OCI-LY1 (cell line): ENCODE results near the gene NEUROD1.

ENCODE experiments used
- H2AFZ ChIP-seq: fragments of 200-600 bp; sonication (generic), shearing (Covaris generic); 2 replicates; pipeline ENCODE4 v1.6.0; 2014; ENCODE audit warnings: antibody characterized with exemption, mild to moderate bottlenecking, low read length
- H3F3A ChIP-seq: fragments of 200-600 bp; sonication (generic), shearing (Covaris generic); 2 replicates; pipeline ENCODE4 v1.6.0; 2014; ENCODE audit warnings: mild to moderate bottlenecking, antibody characterized with exemption, low read length, moderate library complexity; ENCODE audit not compliant: insufficient read depth
- H3K27ac ChIP-seq: fragments of 200-600 bp; sonication (generic); 2 replicates; pipeline ENCODE4 v1.5.1; 2014; ENCODE audit warnings: low read length, mixed run types, mild to moderate bottlenecking, low read depth; ENCODE audit not compliant: poor library complexity, severe bottlenecking
- H3K27me3 ChIP-seq: fragments of 200-600 bp; sonication (generic); 2 replicates; pipeline ENCODE4 v1.6.0; 2014; ENCODE audit warnings: antibody characterized with exemption, mild to moderate bottlenecking, low read length, moderate library complexity; ENCODE audit not compliant: insufficient read depth
- H3K36me3 ChIP-seq: fragments of 200-600 bp; sonication (generic); 2 replicates; pipeline ENCODE4 v1.6.1; 2014; ENCODE audit warnings: mild to moderate bottlenecking, antibody characterized with exemption, low read length, moderate library complexity, mixed read lengths; ENCODE audit not compliant: insufficient read depth
- H3K4me1 ChIP-seq: fragments of 200-600 bp; sonication (generic); 2 replicates; pipeline ENCODE4 v1.5.1; 2014; ENCODE audit warnings: mild to moderate bottlenecking, low read length, moderate library complexity; ENCODE audit not compliant: insufficient read depth, severe bottlenecking
- H3K4me2 ChIP-seq: fragments of 200-600 bp; sonication (generic), shearing (Covaris generic); 2 replicates; pipeline ENCODE4 v1.6.1; 2014; ENCODE audit warnings: low read length
- H3K4me3 ChIP-seq: fragments of 200-600 bp; sonication (generic); 2 replicates; pipeline ENCODE4 v1.5.1; 2014; ENCODE audit warnings: low read length, low read depth, mild to moderate bottlenecking, mixed read lengths; ENCODE audit not compliant: poor library complexity, severe bottlenecking
- H3K79me2 ChIP-seq: fragments of 200-600 bp; shearing (Covaris generic); 2 replicates; pipeline ENCODE4 v1.6.1; 2016; ENCODE audit warnings: mixed run types, low read length, mixed read lengths; ENCODE audit not compliant: insufficient read depth
- H3K9ac ChIP-seq: fragments of 200-600 bp; sonication (generic), shearing (Covaris generic); 2 replicates; pipeline ENCODE4 v1.6.1; 2014; ENCODE audit warnings: mild to moderate bottlenecking, low read length, mixed read lengths
- H3K9me2 ChIP-seq: fragments of 200-600 bp; sonication (generic), shearing (Covaris generic); 2 replicates; pipeline ENCODE4 v1.6.1; 2014; ENCODE audit warnings: low read depth, mild to moderate bottlenecking, low read length, mixed read lengths
- H3K9me3 ChIP-seq: fragments of 200-600 bp; shearing (Covaris generic); 2 replicates; pipeline ENCODE4 v1.6.1; 2014; ENCODE audit warnings: low read length, mixed read lengths
- H4K20me1 ChIP-seq: fragments of 200-600 bp; sonication (generic), shearing (Covaris generic); 2 replicates; pipeline ENCODE4 v1.6.0; 2016; ENCODE audit warnings: mild to moderate bottlenecking, low read length; ENCODE audit not compliant: insufficient read depth
- EZH2 ChIP-seq: fragments of 200-600 bp; sonication (generic), shearing (Covaris generic); IDR thresholded peaks from 2 replicates; pipeline ENCODE4 v1.8.0; 2017; ENCODE audit warnings: borderline replicate concordance, mixed run types, mild to moderate bottlenecking, antibody characterized with exemption, low read length, moderate library complexity, mixed read lengths
- TF ChIP-seq, protein P1 (sequence below): fragments of 200-600 bp; sonication (generic), shearing (Covaris generic); IDR thresholded peaks from 2 replicates; pipeline ENCODE4 v1.5.1; 2017; ENCODE audit warnings: mild to moderate bottlenecking, antibody characterized with exemption, low read length, moderate library complexity, mixed read lengths

NEUROD1 gene

DNA sequence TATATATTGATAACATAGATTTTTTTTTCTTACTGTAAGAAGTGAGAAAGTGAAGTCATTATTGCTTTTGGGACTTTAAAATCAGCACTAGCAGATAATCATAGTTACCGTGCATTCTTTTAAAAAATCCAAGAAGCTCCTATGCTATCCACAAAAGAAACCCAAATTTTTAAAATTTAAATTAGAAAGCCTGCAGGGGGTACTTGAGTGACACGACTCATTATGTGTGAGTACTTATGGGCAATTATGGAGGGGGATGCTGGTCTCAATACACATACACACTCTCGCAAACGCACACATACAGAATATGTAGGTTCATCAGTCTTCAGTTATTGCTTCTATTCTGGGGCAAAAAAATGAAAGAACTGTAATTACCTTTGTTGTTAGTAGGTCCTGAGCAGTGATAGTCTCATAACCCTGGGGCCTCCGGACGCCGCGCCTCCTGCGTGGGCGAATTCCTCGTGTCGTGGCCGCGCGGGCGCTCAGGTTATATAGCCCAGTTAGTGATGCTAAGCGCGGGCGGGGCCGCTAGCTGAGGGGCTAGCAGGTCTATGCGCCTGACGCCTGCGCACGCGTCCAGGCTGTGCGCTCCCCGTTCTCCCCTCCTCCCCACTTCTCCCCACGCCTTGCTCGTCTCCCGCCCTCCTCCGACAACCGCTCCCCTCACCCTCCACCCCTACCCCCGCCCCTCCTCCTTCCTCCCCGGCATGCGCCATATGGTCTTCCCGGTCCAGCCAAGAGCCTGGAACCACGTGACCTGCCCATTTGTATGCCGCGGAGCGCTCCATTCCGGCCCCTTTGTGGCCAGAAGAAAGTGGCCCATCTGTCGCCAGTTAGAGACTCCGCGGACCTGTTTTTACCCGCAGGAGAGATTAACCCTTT lies at the start of gene NEUROD1:
NEUROD1 (minus strand) TSS at position 463 of the 882 bp plus-strand sequence. CDS start 1,657 bp downstream, outside the sequence.
- Histone ChIP-seq H3K9me3 (no peaks in the 10 kb centered on the region), H3K79me2 (no peaks in the 10 kb centered on the region), H3K27me3 (no peaks in the 10 kb centered on the region), H3K36me3 (no peaks in the 10 kb centered on the region), H3K4me3 (no peak within 1 kb of the TSS), H4K20me1 (no peaks in the 10 kb centered on the region), H3K4me1 (no peaks in the 10 kb centered on the region), H2AFZ (no peak within 1 kb of the TSS), H3K9me2 (no peaks in the 10 kb centered on the region), H3K27ac (no peak within 1 kb of the TSS), H3F3A (no peaks in the 10 kb centered on the region), H3K9ac (no peak within 1 kb of the TSS), H3K4me2 (no peak within 1 kb of the TSS)
- TF ChIP-seq EZH2 = no peak
- TF ChIP-seq, protein P1, sequence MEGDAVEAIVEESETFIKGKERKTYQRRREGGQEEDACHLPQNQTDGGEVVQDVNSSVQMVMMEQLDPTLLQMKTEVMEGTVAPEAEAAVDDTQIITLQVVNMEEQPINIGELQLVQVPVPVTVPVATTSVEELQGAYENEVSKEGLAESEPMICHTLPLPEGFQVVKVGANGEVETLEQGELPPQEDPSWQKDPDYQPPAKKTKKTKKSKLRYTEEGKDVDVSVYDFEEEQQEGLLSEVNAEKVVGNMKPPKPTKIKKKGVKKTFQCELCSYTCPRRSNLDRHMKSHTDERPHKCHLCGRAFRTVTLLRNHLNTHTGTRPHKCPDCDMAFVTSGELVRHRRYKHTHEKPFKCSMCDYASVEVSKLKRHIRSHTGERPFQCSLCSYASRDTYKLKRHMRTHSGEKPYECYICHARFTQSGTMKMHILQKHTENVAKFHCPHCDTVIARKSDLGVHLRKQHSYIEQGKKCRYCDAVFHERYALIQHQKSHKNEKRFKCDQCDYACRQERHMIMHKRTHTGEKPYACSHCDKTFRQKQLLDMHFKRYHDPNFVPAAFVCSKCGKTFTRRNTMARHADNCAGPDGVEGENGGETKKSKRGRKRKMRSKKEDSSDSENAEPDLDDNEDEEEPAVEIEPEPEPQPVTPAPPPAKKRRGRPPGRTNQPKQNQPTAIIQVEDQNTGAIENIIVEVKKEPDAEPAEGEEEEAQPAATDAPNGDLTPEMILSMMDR = no peak

DNA sequence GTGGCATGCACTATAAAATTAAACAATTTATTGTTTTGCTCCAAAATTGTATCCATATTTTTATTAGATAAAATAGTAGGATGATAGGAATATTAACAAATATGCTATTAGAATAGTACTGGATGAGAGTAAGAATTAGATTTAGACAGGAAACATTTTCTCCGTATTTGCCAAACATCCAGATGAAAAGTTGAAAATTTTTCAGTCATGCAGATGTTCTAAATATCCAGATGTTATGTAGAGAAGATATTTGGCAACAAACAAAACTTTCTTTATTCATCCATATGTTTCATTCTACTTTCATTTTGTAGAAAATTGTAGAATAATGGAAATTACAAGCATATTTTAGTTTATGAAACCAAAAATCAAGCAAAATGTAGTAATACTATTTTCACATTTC lies 45.2 kb upstream of the NEUROD1 start:
- H3K9me2 ChIP-seq = no peaks in the 10 kb centered on the region
- H3K27me3 ChIP-seq = no peaks in the 10 kb centered on the region
- H3K4me2 ChIP-seq = no peak overlapping the region
- H3K36me3 ChIP-seq = no peaks in the 10 kb centered on the region
- H3F3A ChIP-seq = no peaks in the 10 kb centered on the region
- no peaks in the 10 kb centered on the region for H3K4me1 ChIP-seq
- 0 out of 2 replicates have a peak, but pooled peaks cover 2% of the 10 kb centered on the region for H3K9me3 ChIP-seq
- no peak overlapping the region for H3K9ac ChIP-seq
- no peak overlapping the region for H3K27ac ChIP-seq
- no peak overlapping the region for H2AFZ ChIP-seq
- H3K79me2 ChIP-seq = no peaks in the 10 kb centered on the region
- no peaks in the 10 kb centered on the region for H4K20me1 ChIP-seq
- no peak overlapping the region for H3K4me3 ChIP-seq
- TF ChIP-seq, protein P1 = no peak
- no peak for TF ChIP-seq EZH2

DNA sequence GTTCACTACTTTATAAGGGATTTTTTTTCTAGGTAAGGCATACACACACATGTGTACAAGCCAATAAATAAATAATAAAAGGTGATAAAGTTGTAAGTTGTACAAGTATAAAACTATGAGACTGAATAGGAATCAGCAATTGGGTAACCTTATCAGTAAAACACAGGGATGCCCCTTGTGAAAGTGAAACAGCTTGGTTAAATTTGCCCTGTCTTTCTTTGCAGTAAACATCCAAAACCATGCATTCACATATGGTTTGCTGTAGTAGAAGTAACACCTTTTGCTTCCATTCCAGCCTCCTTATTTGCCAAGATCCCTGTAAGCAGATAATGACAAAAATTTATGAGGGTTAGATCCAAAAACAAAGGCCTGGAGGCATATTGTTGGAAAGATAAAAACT lies 44.3 kb upstream of the NEUROD1 start:
- H3K4me1 ChIP-seq = no peaks in the 10 kb centered on the region
- H3K36me3 ChIP-seq = no peaks in the 10 kb centered on the region
- no peaks in the 10 kb centered on the region for H4K20me1 ChIP-seq
- H3K27ac ChIP-seq = no peak overlapping the region
- H3F3A ChIP-seq = no peaks in the 10 kb centered on the region
- no peak overlapping the region for H2AFZ ChIP-seq
- H3K9me3 ChIP-seq = 0 out of 2 replicates have a peak, but pooled peaks cover 2% of the 10 kb centered on the region
- no peaks in the 10 kb centered on the region for H3K27me3 ChIP-seq
- no peaks in the 10 kb centered on the region for H3K9me2 ChIP-seq
- no peak for TF ChIP-seq EZH2
- TF ChIP-seq, protein P1 = no peak
- H3K9ac ChIP-seq = no peak overlapping the region
- H3K4me2 ChIP-seq = no peak overlapping the region
- H3K79me2 ChIP-seq = no peaks in the 10 kb centered on the region
- H3K4me3 ChIP-seq = no peak overlapping the region
